Anterior cingulate cortex (tissue), 58 donors: ENCODE results near the gene ZNF30.
A peak's percentile ranks its signal among the peaks of the same experiment; 100 is the strongest.
"Not testable (repeated sequence)": the region's sequence is repeated elsewhere in the genome, so short reads cannot be mapped to it uniquely, and the experiment has no call there.

Source experiments
- DNase-seq, 58 donors: peaks; one replicate each; lab custom pipeline; 2025; lab: John Stamatoyannopoulos, UW

The ZNF30 gene

DNA sequence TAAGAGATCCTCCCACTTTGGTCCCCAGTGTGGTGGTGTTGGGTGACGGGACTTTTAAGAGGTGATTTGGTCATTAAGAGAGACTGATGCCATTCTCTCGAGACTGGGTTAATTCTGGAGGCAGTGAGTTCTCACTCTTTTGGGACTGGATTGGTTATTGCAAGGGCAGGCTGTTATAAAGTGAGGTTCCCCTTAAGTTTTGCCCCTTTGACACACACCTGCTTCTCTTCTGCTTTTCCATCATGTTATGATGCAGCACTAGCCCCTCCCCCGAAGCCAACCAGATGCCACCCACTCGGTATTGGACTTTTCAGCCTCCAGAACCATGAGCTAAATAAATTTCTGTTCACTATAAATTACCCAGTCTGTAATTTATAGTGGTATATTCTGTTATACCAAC, 57.1 kb downstream of the ZNF30 start:
- DNase-seq, result no peak

DNA sequence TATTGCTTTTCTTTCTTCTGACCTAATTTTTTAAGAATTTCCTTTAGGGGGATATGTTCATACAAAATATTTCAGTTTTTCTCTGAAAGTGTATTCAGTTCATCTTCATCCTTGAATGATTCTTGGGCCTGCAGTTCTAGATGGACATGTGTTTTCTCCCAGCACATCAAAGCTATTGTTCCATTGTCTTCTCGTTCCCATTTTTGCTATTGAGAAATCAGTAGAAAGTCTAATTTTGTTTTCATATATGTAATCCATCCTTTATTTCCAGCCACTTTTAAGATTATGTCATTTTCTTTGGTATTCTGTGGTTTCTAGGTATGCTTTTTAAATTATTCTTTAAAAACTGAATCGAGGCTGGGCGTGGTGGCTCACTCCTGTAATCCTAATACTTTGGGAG, 57.6 kb downstream of the ZNF30 start:
- no peak for DNase-seq

DNA sequence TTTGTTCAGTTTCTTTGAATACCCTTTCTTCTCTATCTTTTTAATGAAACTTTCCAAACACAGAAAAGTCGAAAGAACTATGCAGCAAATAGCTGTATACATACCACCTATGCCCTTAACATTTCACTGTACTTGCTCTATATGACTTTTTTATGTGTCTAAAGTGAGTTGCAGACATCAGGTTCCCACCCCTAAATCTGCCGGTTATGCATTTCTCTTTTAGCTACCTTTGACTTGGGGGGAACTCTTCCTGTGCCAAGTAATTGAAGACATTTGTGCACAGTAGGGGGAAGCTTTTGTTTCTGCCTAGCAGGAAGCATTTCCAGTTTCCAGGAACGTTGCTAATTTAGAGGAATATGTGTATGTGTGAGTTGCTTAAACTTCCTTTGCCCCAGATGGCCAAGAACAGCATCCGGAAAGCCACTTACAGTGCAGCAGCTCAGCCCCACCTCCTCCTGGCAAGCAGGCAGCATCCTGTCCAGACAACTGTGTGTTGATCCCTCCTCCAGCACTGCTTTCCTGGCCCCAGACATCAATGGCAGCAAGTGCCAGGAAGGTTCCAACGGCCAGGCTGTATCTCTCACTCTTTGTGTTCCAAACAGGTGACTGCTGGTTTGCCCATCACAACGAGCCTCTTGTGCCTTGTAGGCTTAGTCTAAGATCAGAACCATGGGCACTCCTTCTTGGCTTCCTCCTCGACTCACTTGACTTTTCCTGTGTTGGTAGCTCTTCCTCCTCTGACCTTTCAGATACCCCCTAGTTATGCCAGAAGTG, 58.7 kb downstream of the ZNF30 start:
- DNase-seq, result peak in 1 of 58 donors; percentile 3

DNA sequence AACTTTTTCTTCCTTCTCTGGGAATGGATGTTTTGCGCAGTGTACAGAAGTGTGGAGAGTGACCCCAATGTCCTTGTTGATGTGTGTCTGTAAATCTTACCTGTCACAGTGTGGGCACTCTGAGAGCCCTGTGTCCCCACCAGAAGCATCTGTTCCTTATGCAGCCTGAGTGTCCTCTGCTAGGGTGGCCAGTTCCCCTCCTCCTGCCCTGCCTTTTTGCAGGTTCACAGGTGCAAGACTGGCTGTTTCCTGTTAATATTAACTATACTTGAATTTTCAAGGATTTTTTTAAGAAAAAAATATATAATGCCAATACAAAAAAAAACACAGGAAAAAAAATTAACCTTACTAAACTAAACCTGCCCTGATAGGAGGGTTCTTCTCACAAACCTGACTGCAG, 61.4 kb downstream of the ZNF30 start:
- DNase-seq, result no peak

DNA sequence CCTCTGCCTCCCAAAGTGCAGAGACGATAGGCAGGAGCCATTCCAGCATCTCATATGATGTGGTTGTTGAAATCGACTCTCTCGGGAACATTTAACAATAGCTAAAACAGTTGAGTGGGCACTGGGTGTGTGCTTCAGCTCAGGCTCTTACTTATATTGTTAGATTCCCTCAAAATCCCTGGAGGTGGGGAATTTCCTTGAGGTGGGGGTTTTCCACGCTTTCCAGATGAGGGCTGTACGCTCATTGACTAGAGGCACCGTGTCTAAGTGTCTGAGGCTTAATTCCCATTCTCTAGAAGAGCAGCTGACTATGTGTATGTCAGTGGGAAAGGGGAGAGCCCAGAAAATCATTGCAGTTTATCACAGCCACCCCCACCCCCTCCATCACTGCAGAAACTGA, 62.6 kb downstream of the ZNF30 start:
- DNase-seq, result no peak

DNA sequence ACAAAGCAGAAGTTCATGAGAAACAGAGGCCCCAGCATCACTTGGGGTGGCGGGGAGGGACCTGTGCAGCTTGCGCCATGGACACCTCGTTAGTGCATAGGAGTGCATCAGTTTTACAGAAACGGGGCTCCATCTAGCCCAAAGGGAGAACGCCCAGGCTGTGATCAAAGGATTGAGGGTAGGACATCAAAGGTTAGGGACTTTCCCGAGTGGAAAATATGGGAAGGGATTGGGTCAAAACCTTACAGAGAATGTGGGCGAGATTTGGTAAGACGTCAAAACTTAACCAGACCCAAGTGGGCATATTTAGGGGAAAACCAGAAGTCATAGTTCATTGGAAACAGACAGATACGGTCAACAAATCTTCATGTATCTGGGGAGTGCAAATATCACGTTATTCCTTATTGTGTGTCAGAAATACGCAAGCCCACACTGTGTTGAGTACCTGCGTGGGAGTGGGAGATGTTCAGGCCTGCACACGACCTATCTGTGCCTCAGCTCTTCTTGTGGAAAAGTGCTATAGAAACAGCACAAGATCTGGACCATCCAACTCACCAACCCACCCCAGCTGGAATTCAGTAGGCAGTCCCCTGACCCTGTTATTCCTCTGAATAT, 64.0 kb downstream of the ZNF30 start:
- DNase-seq, result no peak

DNA sequence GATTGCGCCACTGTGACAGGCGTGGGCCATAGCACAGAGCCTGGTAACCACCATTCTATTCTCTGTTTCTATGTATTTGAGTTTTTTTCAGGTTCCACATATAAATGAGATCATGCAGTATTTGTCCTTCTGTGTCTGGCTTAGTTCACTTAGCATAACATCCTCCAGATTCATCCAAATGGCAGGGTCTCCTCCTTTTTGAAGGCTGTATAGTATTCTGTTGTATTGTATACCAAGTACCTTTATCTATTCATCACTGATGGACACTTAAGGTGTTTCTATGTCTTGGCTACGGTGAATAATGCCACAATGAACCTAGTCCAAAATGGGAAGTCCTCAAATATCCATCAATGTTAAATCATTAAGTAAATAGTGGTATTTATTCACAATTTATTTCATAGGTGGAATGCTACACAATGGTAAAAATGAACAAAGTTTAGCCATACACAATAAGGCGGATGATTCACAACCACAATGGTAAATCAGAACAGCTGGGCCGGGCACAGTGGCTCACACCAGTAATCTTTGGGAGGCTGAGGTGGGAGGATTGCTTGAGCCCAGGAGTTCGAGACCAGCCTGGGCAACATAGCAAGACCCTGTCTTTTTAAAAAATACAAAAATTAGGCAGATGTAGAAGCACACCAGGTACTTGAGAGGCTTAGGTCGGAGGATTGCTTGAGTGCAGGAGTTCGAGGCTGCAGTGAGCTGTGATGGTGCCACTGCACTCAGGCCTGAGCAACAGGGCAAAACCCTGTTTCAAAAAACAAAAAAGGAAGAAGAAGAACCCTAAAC, 65.0 kb downstream of the ZNF30 start:
- no peak for DNase-seq

DNA sequence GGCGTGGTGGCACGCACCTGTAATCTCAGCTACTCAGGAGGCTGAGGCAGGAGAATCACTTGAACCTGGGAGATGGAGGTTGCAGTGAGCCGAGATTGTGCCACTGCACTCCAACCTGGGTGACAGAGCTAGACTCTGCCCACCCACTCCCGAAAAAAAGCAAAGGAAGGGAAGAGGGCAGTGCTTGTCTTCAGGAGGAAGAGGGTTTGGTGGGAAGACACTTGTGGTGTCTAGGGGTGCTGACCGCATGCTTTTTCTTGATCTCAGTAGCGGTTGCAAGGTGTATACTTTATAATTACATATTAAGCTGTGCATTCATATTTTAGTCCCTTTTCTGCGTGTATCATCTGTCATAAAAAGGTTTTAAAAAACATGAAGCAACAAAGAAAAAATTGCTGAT, 65.9 kb downstream of the ZNF30 start:
- DNase-seq, result not testable (repeated sequence)

DNA sequence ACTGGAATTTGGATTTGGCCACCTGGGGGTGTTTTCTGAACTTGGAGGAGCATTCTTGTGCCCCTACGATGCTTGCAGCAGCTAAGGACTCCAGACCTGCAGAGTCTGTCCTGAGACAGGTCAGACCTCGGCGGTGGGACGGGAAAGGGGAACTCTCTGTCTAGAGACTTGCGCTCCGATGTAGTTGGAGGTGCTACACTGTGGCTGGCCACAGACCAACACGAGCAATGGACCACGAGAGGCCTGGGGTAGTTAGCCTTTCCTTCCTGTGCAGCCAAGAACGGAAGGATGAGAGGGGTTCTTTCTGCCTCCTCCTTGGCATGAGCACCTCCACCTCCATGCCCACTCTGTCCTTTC, 67.6 kb downstream of the ZNF30 start:
- DNase-seq, result no peak
